Upper lobe of left lung (tissue), 4 donors: ENCODE data around the gene TACC2.

Source experiments
- EP300 ChIP-seq, 4 donors: sonication (generic); formaldehyde crosslinking; IDR thresholded peaks; one replicate each; pipeline ENCODE4 v1.5.1; 2017; ENCODE audit warnings: antibody characterized with exemption in 4 of 4, control low read depth in 2 of 4
- POLR2A ChIP-seq, 4 donors: fragments of 450-650 bp; IDR thresholded peaks; one replicate each; pipeline ENCODE4 v1.5.1; 2016 to 2017; ENCODE audit warnings: antibody characterized with exemption in 4 of 4, mild to moderate bottlenecking in 2 of 4
- TF ChIP-seq, protein P1 (sequence below), 6 experiments: fragments of 450-650 bp in 4 of 6; fragments of 200-600 bp in 2 of 6; sonication (generic) in 2 of 6; IDR thresholded peaks; one replicate each; pipeline ENCODE4 v1.5.1; 2016 to 2019; ENCODE audit warnings: antibody characterized with exemption in 6 of 6

DNA sequence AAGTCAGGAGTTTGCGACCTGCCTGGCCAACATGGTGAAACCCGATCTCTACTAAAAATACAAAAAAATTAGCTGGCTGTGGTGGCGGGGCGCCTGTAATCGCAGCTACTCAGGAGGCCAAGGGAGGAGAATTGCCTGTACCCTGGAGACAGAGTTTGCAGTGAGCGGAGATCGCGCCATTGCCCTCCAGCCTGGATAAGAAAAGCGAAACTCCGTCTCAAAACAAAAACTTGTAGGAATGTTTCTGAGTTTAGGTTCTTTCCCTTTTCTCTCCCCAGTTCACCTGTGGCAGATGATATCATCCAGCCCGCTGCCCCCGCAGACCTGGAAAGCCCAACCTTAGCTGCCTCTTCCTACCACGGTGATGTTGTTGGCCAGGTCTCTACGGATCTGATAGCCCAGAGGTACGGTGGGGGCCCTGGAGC is 143.4 kb downstream of the TACC2 start:
- TF ChIP-seq, protein P1, sequence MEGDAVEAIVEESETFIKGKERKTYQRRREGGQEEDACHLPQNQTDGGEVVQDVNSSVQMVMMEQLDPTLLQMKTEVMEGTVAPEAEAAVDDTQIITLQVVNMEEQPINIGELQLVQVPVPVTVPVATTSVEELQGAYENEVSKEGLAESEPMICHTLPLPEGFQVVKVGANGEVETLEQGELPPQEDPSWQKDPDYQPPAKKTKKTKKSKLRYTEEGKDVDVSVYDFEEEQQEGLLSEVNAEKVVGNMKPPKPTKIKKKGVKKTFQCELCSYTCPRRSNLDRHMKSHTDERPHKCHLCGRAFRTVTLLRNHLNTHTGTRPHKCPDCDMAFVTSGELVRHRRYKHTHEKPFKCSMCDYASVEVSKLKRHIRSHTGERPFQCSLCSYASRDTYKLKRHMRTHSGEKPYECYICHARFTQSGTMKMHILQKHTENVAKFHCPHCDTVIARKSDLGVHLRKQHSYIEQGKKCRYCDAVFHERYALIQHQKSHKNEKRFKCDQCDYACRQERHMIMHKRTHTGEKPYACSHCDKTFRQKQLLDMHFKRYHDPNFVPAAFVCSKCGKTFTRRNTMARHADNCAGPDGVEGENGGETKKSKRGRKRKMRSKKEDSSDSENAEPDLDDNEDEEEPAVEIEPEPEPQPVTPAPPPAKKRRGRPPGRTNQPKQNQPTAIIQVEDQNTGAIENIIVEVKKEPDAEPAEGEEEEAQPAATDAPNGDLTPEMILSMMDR (IDR thresholded peaks at IDR 0.05): no peak
- TF ChIP-seq POLR2A (IDR thresholded peaks at IDR 0.05): no peak
- TF ChIP-seq EP300 (IDR thresholded peaks at IDR 0.05): no peak
